ENCODE measurements around the gene TIGD1.

TIGD1 gene

GRCh38 chr2:232525199-232525598 lies 25.2 kb downstream of the TIGD1 start:
- H3K4me2 ChIP-seq, result peak overlapping the region in 8 of 11 experiments; percentile 44 to 100 (median 94); a peak in 15 of 22 replicates
- no peaks in the 10 kb centered on the region for H3K9me3 ChIP-seq (replicated peaks in 1 of 11)
- peaks cover 33 to 47% (median 38%) of the 10 kb centered on the region in 11 experiments for H3K27me3 ChIP-seq
- H3K4me3 ChIP-seq, result no peak overlapping the region
- peaks cover 0 to 30% (median 15%) of the 10 kb centered on the region in 11 experiments; a peak in 19 of 22 replicates for H4K20me1 ChIP-seq
- no peaks in the 10 kb centered on the region for H3K36me3 ChIP-seq
- peak overlapping the region in 1 of 11 experiments; percentile 50; a peak in 2 of 22 replicates for H3K9ac ChIP-seq
- peaks cover 39 to 73% (median 65%) of the 10 kb centered on the region in 10 experiments for H3K4me1 ChIP-seq
- TF ChIP-seq Cebpa-rat (IDR thresholded peaks at IDR 0.05), result no peak
- no peak overlapping the region for H3K27ac ChIP-seq

DNA sequence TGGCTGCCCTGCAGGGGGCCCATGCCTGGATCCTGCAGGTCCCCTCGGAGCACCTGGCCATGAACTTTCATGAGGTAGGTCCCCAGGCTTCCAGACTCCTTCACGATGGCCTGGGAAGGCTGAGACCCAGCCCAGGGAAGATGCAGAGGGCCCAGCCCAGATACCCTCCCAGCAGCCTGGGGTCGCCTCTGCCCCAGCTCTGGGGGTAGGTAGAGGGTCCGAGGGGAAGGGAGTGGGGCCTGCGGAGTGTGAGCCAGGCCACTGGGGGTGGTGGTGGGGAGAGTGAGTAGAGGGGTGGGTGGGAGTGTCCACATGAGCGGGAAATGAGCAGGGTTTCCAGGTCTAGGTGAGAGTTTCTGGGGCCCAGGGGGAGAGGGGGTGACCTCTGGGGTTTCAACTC lies 25.6 kb downstream of the TIGD1 start:
- Histone ChIP-seq H3K27ac (no peak overlapping the region), H3K27me3 (peaks cover 33 to 47% (median 38%) of the 10 kb centered on the region in 11 experiments)

GRCh38 chr2:232523682-232524597 lies 26.4 kb downstream of the TIGD1 start:
- Histone ChIP-seq H3K27me3 (peaks cover 33 to 47% (median 38%) of the 10 kb centered on the region in 11 experiments), H3K36me3 (no peaks in the 10 kb centered on the region), H3K9me3 (replicated peaks in 1 of 11) (no peaks in the 10 kb centered on the region), H3K9ac (peak overlapping the region; percentile 19 to 68 (median 49); a peak in 16 of 22 replicates), H4K20me1 (peaks cover 0 to 30% (median 15%) of the 10 kb centered on the region in 11 experiments; a peak in 19 of 22 replicates), H3K4me2 (peak overlapping the region; percentile 90 to 100 (median 97)), H3K4me1 (peaks cover 30 to 60% (median 52%) of the 10 kb centered on the region in 10 experiments), H3K27ac (no peak overlapping the region), H3K4me3 (peak overlapping the region; percentile 51 to 69 (median 60))
- no peak for TF ChIP-seq Cebpa-rat (IDR thresholded peaks at IDR 0.05)

More for the DNA sequence above, 25.6 kb downstream of the TIGD1 start:
- no peak for TF ChIP-seq Cebpa-rat (IDR thresholded peaks at IDR 0.05)
- Histone ChIP-seq H3K4me2 (peak overlapping the region; percentile 90 to 100 (median 97); a peak in 21 of 22 replicates), H3K4me3 (peak overlapping the region in 6 of 10 experiments; percentile 55 to 69 (median 62); a peak in 7 of 20 replicates), H3K4me1 (peaks cover 38 to 69% (median 60%) of the 10 kb centered on the region in 10 experiments), H4K20me1 (peaks cover 0 to 30% (median 15%) of the 10 kb centered on the region in 11 experiments; a peak in 19 of 22 replicates), H3K36me3 (no peaks in the 10 kb centered on the region), H3K9ac (peak overlapping the region in 1 of 11 experiments; percentile 50; a peak in 4 of 22 replicates), H3K9me3 (replicated peaks in 1 of 11) (no peaks in the 10 kb centered on the region)

GRCh38 chr2:232523402-232523681 lies 27.0 kb downstream of the TIGD1 start:
- Histone ChIP-seq H3K9ac (peak overlapping the region in 4 of 11 experiments; percentile 49 to 68 (median 50); a peak in 5 of 22 replicates), H4K20me1 (peaks cover 0 to 30% (median 15%) of the 10 kb centered on the region in 11 experiments; a peak in 19 of 22 replicates), H3K4me2 (peak overlapping the region; percentile 90 to 100 (median 97)), H3K4me3 (peak overlapping the region; percentile 51 to 69 (median 60)), H3K27ac (no peak overlapping the region), H3K4me1 (peaks cover 24 to 54% (median 46%) of the 10 kb centered on the region in 10 experiments), H3K27me3 (peaks cover 33 to 47% (median 38%) of the 10 kb centered on the region in 11 experiments), H3K36me3 (no peaks in the 10 kb centered on the region), H3K9me3 (replicated peaks in 1 of 11) (no peaks in the 10 kb centered on the region)
- TF ChIP-seq Cebpa-rat (IDR thresholded peaks at IDR 0.05), result no peak

GRCh38 chr2:232522623-232523401 lies 27.5 kb downstream of the TIGD1 start:
- H3K36me3 ChIP-seq, result no peaks in the 10 kb centered on the region
- peak overlapping the region in 3 of 11 experiments; percentile 42 to 60 (median 43); a peak in 2 of 22 replicates for H3K9ac ChIP-seq
- H3K4me1 ChIP-seq, result peaks cover 21 to 49% (median 41%) of the 10 kb centered on the region in 10 experiments; a peak in 19 of 20 replicates
- H4K20me1 ChIP-seq, result peaks cover 0 to 30% (median 15%) of the 10 kb centered on the region in 11 experiments; a peak in 19 of 22 replicates
- H3K27ac ChIP-seq, result no peak overlapping the region
- peak overlapping the region; percentile 90 to 100 (median 97) for H3K4me2 ChIP-seq
- no peak for TF ChIP-seq Cebpa-rat (IDR thresholded peaks at IDR 0.05)
- H3K4me3 ChIP-seq, result peak overlapping the region; percentile 46 to 69 (median 60)
- no peaks in the 10 kb centered on the region for H3K9me3 ChIP-seq (replicated peaks in 1 of 11)
- peaks cover 33 to 47% (median 38%) of the 10 kb centered on the region in 11 experiments for H3K27me3 ChIP-seq

DNA sequence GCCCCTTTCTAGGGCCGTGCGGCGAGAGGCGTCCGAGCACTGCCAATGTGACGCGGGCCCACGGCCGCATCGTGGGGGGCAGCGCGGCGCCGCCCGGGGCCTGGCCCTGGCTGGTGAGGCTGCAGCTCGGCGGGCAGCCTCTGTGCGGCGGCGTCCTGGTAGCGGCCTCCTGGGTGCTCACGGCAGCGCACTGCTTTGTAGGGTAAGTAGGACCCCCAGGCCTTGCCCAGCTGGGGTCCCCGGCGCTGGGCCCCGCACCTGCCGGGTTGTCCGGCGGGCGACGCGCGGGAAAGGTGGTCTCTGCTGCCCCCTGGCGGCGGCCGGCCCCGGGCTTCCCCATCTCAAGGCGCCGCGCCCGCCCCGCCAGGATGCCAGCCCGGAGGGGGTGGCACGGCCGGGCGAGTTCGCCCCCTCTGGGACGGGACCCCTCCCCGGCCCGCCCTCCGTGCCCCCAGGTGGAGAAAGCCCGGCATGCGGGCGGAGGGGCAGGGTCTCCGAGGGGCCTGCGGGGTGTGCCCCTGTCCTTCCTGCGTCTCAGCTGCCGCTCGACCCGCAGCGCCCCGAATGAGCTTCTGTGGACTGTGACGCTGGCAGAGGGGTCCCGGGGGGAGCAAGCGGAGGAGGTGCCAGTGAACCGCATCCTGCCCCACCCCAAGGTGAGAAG lies 28.3 kb downstream of the TIGD1 start:
- peak overlapping the region; percentile 46 to 66 (median 53) for H3K4me3 ChIP-seq
- peaks cover 33 to 47% (median 38%) of the 10 kb centered on the region in 11 experiments for H3K27me3 ChIP-seq

DNA sequence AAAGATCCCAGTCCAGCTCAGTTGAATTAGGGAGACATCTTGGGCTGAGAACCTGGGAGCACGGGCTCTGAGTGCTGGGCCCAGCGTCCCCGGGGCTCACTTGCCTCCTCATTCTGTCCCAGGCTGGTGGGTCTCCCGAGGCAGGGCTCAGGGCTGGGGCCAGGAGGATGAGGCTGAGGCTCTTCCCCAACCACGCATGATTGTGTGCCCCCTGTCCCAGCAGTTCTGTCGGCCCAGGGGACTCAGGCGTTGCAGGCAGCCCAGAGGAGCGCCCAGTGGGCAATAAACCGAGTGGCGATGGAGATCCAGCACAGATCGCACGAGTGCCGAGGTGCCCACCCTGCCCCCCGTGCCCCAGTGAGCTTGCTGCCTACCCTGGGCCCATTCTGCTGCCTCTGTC lies 29.3 kb downstream of the TIGD1 start:
- Histone ChIP-seq H3K9ac (no peak overlapping the region), H3K4me2 (peak overlapping the region in 2 of 11 experiments; percentile 97 to 100; a peak in 4 of 22 replicates), H3K4me3 (no peak overlapping the region), H3K4me1 (peaks cover 21 to 43% (median 38%) of the 10 kb centered on the region in 10 experiments; a peak in 19 of 20 replicates), H3K27me3 (peaks cover 33 to 47% (median 38%) of the 10 kb centered on the region in 11 experiments), H4K20me1 (peaks cover 0 to 37% (median 15%) of the 10 kb centered on the region in 11 experiments; a peak in 19 of 22 replicates), H3K27ac (no peak overlapping the region), H3K9me3 (replicated peaks in 1 of 11) (no peaks in the 10 kb centered on the region), H3K36me3 (no peaks in the 10 kb centered on the region)
- no peak for TF ChIP-seq Cebpa-rat (IDR thresholded peaks at IDR 0.05)

More for the DNA sequence above, 28.3 kb downstream of the TIGD1 start:
- no peaks in the 10 kb centered on the region for H3K36me3 ChIP-seq
- H3K9me3 ChIP-seq (replicated peaks in 1 of 11), result no peaks in the 10 kb centered on the region
- peaks cover 0 to 30% (median 15%) of the 10 kb centered on the region in 11 experiments; a peak in 19 of 22 replicates for H4K20me1 ChIP-seq
- TF ChIP-seq Cebpa-rat (IDR thresholded peaks at IDR 0.05), result no peak
- H3K4me1 ChIP-seq, result peaks cover 21 to 46% (median 38%) of the 10 kb centered on the region in 10 experiments; a peak in 19 of 20 replicates
- H3K9ac ChIP-seq, result peak overlapping the region in 3 of 11 experiments; percentile 42 to 60 (median 43); a peak in 3 of 22 replicates
- peak overlapping the region; percentile 87 to 100 (median 94) for H3K4me2 ChIP-seq
- no peak overlapping the region for H3K27ac ChIP-seq

- Histone ChIP-seq H3K9me3 (replicated peaks in 1 of 11) (no peaks in the 10 kb centered on the region), H3K4me1 (peaks cover 21 to 40% (median 37%) of the 10 kb centered on the region in 10 experiments; a peak in 19 of 20 replicates), H3K9ac (no peak overlapping the region), H3K36me3 (no peaks in the 10 kb centered on the region), H3K4me2 (no peak overlapping the region), H3K4me3 (no peak overlapping the region), H3K27ac (no peak overlapping the region), H3K27me3 (peaks cover 33 to 47% (median 38%) of the 10 kb centered on the region in 11 experiments), H4K20me1 (peaks cover 0 to 37% (median 15%) of the 10 kb centered on the region in 11 experiments; a peak in 19 of 22 replicates)
- TF ChIP-seq Cebpa-rat (IDR thresholded peaks at IDR 0.05), result no peak
Measured at GRCh38 chr2:232520489-232520888, 29.9 kb downstream of the TIGD1 start.

All from BLaER1 treated with 17β-estradiol and CSF1 and Interleukin-3, amounts not matched to agents 10 nM and 100 nM (cell line).